H1 (cell line): Measurements from ENCODE around the gene LCAT. TPM values are rescaled to one million over a fixed set of nuclear protein-coding genes. Genes with fewer than 3 reads are reported as not detected.

Source experiments
- CTCF ChIA-PET: fragments of 300-600 bp; sonication (Branson Sonifier 250); formaldehyde crosslinking; loops from one replicate; lab custom pipeline; 2021; ENCODE audit not compliant: partially characterized antibody; lab: Charles Lee
- POLR2A ChIA-PET: fragments of 300-600 bp; sonication (Branson Sonifier 250); formaldehyde crosslinking; loops from one replicate; lab custom pipeline; 2021; ENCODE audit warnings: inconsistent platforms; ENCODE audit not compliant: partially characterized antibody; lab: Charles Lee
- DNase-seq, 2 experiments: peaks; one replicate each; pipeline versions ENCODE4 v3.0.0 to v3.0.0-alpha.2; 2010 to 2022; ENCODE audit warnings: low spot score in 2 of 2, low read depth in 1 of 2, mixed read lengths in 1 of 2
- FAIRE-seq: peaks from 2 replicates; lab custom pipeline; 2011; peaks lifted over from hg19 to GRCh38; lab: Jason Lieb, UNC
- H2AFZ ChIP-seq: 2 replicates; pipeline ENCODE4 v1.8.1; 2012; ENCODE audit warnings: low read length, inconsistent platforms
- H2AK5ac ChIP-seq: 2 replicates; pipeline ENCODE4 v1.6.1; 2013; ENCODE audit warnings: low read depth, low read length
- H2BK120ac ChIP-seq: replicated peaks from 2 replicates; pipeline ENCODE3; 2013; ENCODE audit warnings: low read depth, low read length, inconsistent platforms
- H2BK12ac ChIP-seq: 2 replicates; pipeline ENCODE4 v1.6.1; 2013; ENCODE audit warnings: low read depth, low read length
- H2BK15ac ChIP-seq: 2 replicates; pipeline ENCODE4 v1.6.1; 2013; ENCODE audit warnings: low read length
- H2BK20ac ChIP-seq: 2 replicates; pipeline ENCODE4 v1.6.1; 2013; ENCODE audit warnings: low read length
- H2BK5ac ChIP-seq: 2 replicates; pipeline ENCODE4 v1.6.1; 2013; ENCODE audit warnings: low read depth, low read length
- H3K14ac ChIP-seq: 2 replicates; pipeline ENCODE4 v1.6.1; 2013; ENCODE audit warnings: inconsistent platforms; ENCODE audit not compliant: insufficient read length
- H3K18ac ChIP-seq: 2 replicates; pipeline ENCODE4 v1.6.1; 2013; ENCODE audit warnings: low read length; ENCODE audit errors: extremely low read depth
- H3K23ac ChIP-seq: 2 replicates; pipeline ENCODE4 v1.6.1; 2013; ENCODE audit warnings: inconsistent platforms; ENCODE audit not compliant: insufficient read length
- H3K23me2 ChIP-seq: 2 replicates; pipeline ENCODE4 v1.6.1; 2013; ENCODE audit warnings: low read depth, low read length
- H3K27ac ChIP-seq: 2 replicates; pipeline ENCODE4 v1.6.1; 2011; ENCODE audit warnings: low read depth, low read length, inconsistent platforms
- H3K27me3 ChIP-seq, 4 experiments: replicated peaks in 1 of 4; 1 replicate in 1 of 4; 2 replicates in 3 of 4; pipeline versions ENCODE4 v1.6.1 to v1.8.1; 2011 to 2013; ENCODE audit warnings: low read length in 3 of 4, mild to moderate bottlenecking in 3 of 4, inconsistent platforms in 2 of 4, mixed read lengths in 2 of 4, moderate library complexity in 1 of 4; ENCODE audit not compliant: control insufficient read depth in 3 of 4, insufficient read depth in 3 of 4; ENCODE audit errors: extremely low read depth in 1 of 4
- H3K36me3 ChIP-seq, 4 experiments: 2 replicates each; pipeline versions ENCODE4 v1.6.1 to v1.8.1; 2011 to 2013; ENCODE audit warnings: mild to moderate bottlenecking in 4 of 4, low read length in 3 of 4, moderate library complexity in 2 of 4, control low read depth in 1 of 4, inconsistent platforms in 1 of 4; ENCODE audit not compliant: insufficient read depth in 4 of 4, control insufficient read depth in 2 of 4
- H3K4ac ChIP-seq: replicated peaks from 2 replicates; pipeline ENCODE3; 2013; ENCODE audit warnings: low read length, low read depth, mixed read lengths, inconsistent platforms; ENCODE audit not compliant: insufficient read length
- H3K4me1 ChIP-seq, 4 experiments: replicated peaks in 1 of 4; 1 replicate in 1 of 4; 2 replicates in 3 of 4; pipeline versions ENCODE4 v1.6.1 to v1.8.1; 2011 to 2013; ENCODE audit warnings: low read length in 3 of 4, inconsistent platforms in 2 of 4, mixed read lengths in 1 of 4; ENCODE audit not compliant: insufficient read depth in 4 of 4, control insufficient read depth in 3 of 4
- H3K4me2 ChIP-seq, 2 experiments: 2 replicates each; pipeline versions ENCODE4 v1.6.1 to v1.8.1; 2011 to 2013; ENCODE audit warnings: low read depth in 2 of 2, low read length in 2 of 2, control low read depth in 1 of 2, inconsistent platforms in 1 of 2, mild to moderate bottlenecking in 1 of 2; ENCODE audit not compliant: insufficient read depth in 1 of 2
- H3K4me3 ChIP-seq, 4 experiments: fragments of 200-600, 300-600 bp in 1 of 4; sonication (generic), shearing (Covaris generic), sonication (Bioruptor Twin) in 1 of 4; 2 replicates each; pipeline versions ENCODE4 v1.5.1 to v1.8.1; 2011 to 2016; ENCODE audit warnings: low read length in 4 of 4, low read depth in 3 of 4, control low read depth in 2 of 4, inconsistent platforms in 2 of 4, mild to moderate bottlenecking in 2 of 4, mixed read lengths in 1 of 4, moderate library complexity in 1 of 4; ENCODE audit not compliant: insufficient read depth in 2 of 4; ENCODE audit errors: extremely low read depth in 1 of 4
- H3K56ac ChIP-seq: replicated peaks from 2 replicates; pipeline ENCODE3; 2013; ENCODE audit warnings: low read depth, mild to moderate bottlenecking, mixed read lengths, low read length, inconsistent platforms; ENCODE audit not compliant: insufficient read length
- H3K79me1 ChIP-seq: 2 replicates; pipeline ENCODE4 v1.6.1; 2013; ENCODE audit warnings: low read depth, low read length, control low read depth
- H3K79me2 ChIP-seq, 2 experiments: 2 replicates each; pipeline versions ENCODE4 v1.6.1 to v1.8.1; 2012 to 2013; ENCODE audit warnings: low read length in 2 of 2, mild to moderate bottlenecking in 2 of 2, inconsistent platforms in 1 of 2; ENCODE audit not compliant: insufficient read depth in 2 of 2, control insufficient read depth in 1 of 2
- H3K9ac ChIP-seq, 4 experiments: replicated peaks in 1 of 4; 1 replicate in 1 of 4; 2 replicates in 3 of 4; pipeline versions ENCODE4 v1.6.1 to v1.8.1; 2011 to 2013; ENCODE audit warnings: low read depth in 3 of 4, low read length in 3 of 4, control low read depth in 2 of 4, mild to moderate bottlenecking in 2 of 4, moderate library complexity in 2 of 4, inconsistent platforms in 1 of 4; ENCODE audit errors: extremely low read depth in 1 of 4
- H3K9me3 ChIP-seq, 2 experiments: 2 replicates each; pipeline versions ENCODE4 v1.6.1 to v1.8.1; 2012 to 2013; ENCODE audit warnings: mild to moderate bottlenecking in 2 of 2, moderate library complexity in 2 of 2, control low read depth in 1 of 2, inconsistent platforms in 1 of 2, low read depth in 1 of 2, low read length in 1 of 2, mixed read lengths in 1 of 2; ENCODE audit not compliant: insufficient read depth in 2 of 2
- H4K20me1 ChIP-seq, 2 experiments: replicated peaks in 1 of 2; 2 replicates each; pipeline versions ENCODE3 to v1.8.1; 2011 to 2013; ENCODE audit warnings: inconsistent platforms in 2 of 2, low read length in 2 of 2, mild to moderate bottlenecking in 1 of 2; ENCODE audit not compliant: insufficient read depth in 2 of 2, control insufficient read depth in 1 of 2
- H4K5ac ChIP-seq: 2 replicates; pipeline ENCODE4 v1.6.1; 2013; ENCODE audit warnings: low read length, low read depth, mixed read lengths, inconsistent platforms; ENCODE audit not compliant: insufficient read length
- H4K8ac ChIP-seq: 2 replicates; pipeline ENCODE4 v1.8.0; 2013; ENCODE audit warnings: mild to moderate bottlenecking, moderate library complexity, low read length, inconsistent platforms; ENCODE audit not compliant: insufficient read depth; ENCODE audit errors: extremely low read depth
- H4K91ac ChIP-seq: replicated peaks from 2 replicates; pipeline ENCODE3; 2013; ENCODE audit warnings: low read length, mixed read lengths, inconsistent platforms; ENCODE audit not compliant: insufficient read length
- ASH2L ChIP-seq: fragments of 200-600, 300-600 bp; sonication (generic); IDR thresholded peaks from one replicate; pipeline ENCODE4 v1.7.1; 2017; ENCODE audit warnings: low read length
- KDM5A ChIP-seq: fragments of 200-600 bp; IDR thresholded peaks from 2 replicates; pipeline ENCODE4 v1.7.1; 2012; ENCODE audit warnings: mild to moderate bottlenecking, low read length, inconsistent platforms, mixed read lengths
- NRF1 ChIP-seq: IDR thresholded peaks from 2 replicates; pipeline ENCODE4 v1.6.1; 2011; ENCODE audit warnings: mild to moderate bottlenecking, low read depth, low read length, improper control_type of control experiment
- RXRA ChIP-seq: IDR thresholded peaks from 2 replicates; pipeline ENCODE4 v1.6.1; 2011; ENCODE audit warnings: low read depth, mild to moderate bottlenecking, low read length, moderate library complexity; ENCODE audit not compliant: insufficient read depth
- TAF1 ChIP-seq: IDR thresholded peaks from 2 replicates; pipeline ENCODE4 v1.6.1; 2011; ENCODE audit warnings: mild to moderate bottlenecking, low read depth, low read length
- TBP ChIP-seq: IDR thresholded peaks from 2 replicates; pipeline ENCODE4 v1.6.1; 2011; ENCODE audit warnings: low read depth, low read length, improper control_type of control experiment
- WGBS, 2 experiments: shearing (Covaris generic) in 1 of 2; methylation state at CpG; one replicate each; pipeline versions ENCODE4 v1.1.6 to v1.1.7; 2013 to 2015; ENCODE audit warnings: low lambda C conversion rate in 2 of 2, mixed read lengths in 2 of 2, inconsistent platforms in 1 of 2, low coverage in 1 of 2, missing lambda C conversion rate in 1 of 2; ENCODE audit not compliant: insufficient replicate concordance in 2 of 2, insufficient coverage in 1 of 2, insufficient read length in 1 of 2; ENCODE audit errors: extremely low coverage in 1 of 2, missing lambda C conversion rate in 1 of 2; 5-methylcytosine and 5-hydroxymethylcytosine counted together
- polyA plus RNA-seq, 7 experiments: library from polyadenylated mRNA; depleted of rRNA in 3 of 7; stranded (reverse) in 5 of 7; unstranded in 2 of 7; fragments of >200 nt in 5 of 7; fragments of 200-250 nt in 2 of 7; gene quantifications; 1 replicate in 5 of 7; 2 replicates in 1 of 7; 4 replicates in 1 of 7; pipeline versions ENCODE4 v1.2.1 to v1.2.3, GENCODE V29; 2011 to 2013; ENCODE audit warnings: missing spikeins in 2 of 7, mixed read lengths in 2 of 7
- total RNA-seq: library from RNA; stranded (reverse); fragmentation: NEBNext Ultra II Directional; extraction: Animal tissue kit (Norgen Biotek cat#: 25700); gene quantifications from 2 replicates; pipeline ENCODE4 v1.2.1, GENCODE V29; 2021
- TF ChIP-seq, protein P1 (sequence below): IDR thresholded peaks from 2 replicates; pipeline ENCODE4 v1.6.1; 2011; ENCODE audit warnings: low read depth, mild to moderate bottlenecking, low read length; ENCODE audit not compliant: insufficient read depth

Gene LCAT
- total and polyA plus RNA-seq, 2 of the 8 experiments (the other 6 are each of a cell fraction or from before 2014, with no cell fraction given) = 9.4 to 19.6 TPM

DNA sequence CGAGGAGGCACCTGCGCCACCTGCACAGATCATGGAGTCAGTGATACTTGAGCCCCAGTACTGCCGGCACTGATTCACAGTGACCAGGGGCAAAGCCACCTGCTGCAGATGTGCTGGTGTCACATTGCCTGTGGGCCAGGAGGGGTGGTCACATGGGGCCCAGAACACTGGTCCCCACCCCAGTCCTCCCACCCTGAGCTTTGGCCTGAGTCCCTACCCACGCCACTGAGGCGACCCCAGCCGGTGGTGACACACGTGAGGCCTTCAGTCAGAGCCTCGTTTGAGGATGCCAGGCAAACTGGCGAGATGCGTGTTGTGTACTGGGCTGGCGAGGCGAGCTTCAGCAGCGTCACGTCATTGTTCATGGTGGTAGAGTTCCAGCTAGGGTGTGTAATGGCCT, 13.7 kb downstream of the LCAT start:
- H3K4ac ChIP-seq = no peak overlapping the region
- H3K23me2 ChIP-seq = peaks cover 4% of the 10 kb centered on the region
- H3K23ac ChIP-seq = no peak overlapping the region
- peaks cover 0 to 17% (median 10%) of the 10 kb centered on the region in 4 experiments; a peak in 5 of 7 replicates for H3K4me1 ChIP-seq
- no peaks in the 10 kb centered on the region for H3K27me3 ChIP-seq
- H2BK5ac ChIP-seq = 0 out of 2 replicates have a peak overlapping the region, but pooled peaks have one; percentile 24
- H3K36me3 ChIP-seq = no peaks in the 10 kb centered on the region; a peak in 2 of 8 replicates
- H2BK15ac ChIP-seq = no peak overlapping the region
- no peak overlapping the region for H3K18ac ChIP-seq
- H3K4me3 ChIP-seq = no peak overlapping the region
- DNase-seq (no peak), FAIRE-seq (no peak)
- WGBS, 2 experiments = 97% methylated on average over 14 of the region's 14 CpGs; no CpG with 5 or more reads in 1 of the 2 experiments
- H4K20me1 ChIP-seq = peaks cover 3 to 28% of the 10 kb centered on the region in 2 experiments
- H3K79me2 ChIP-seq = no peaks in the 10 kb centered on the region
- H3K27ac ChIP-seq = no peak overlapping the region
- no peak overlapping the region for H2BK20ac ChIP-seq
- no peak overlapping the region for H3K4me2 ChIP-seq
- H4K8ac ChIP-seq = no peak overlapping the region; the same call in 1 of the 2 replicates
- H4K5ac ChIP-seq = no peak overlapping the region
- ChIA-PET POLR2A (interaction anchor here (4.3 to 7.5 kb wide), 2 partner anchors 11 to 46 kb away, joined by 31 to 43 read pairs; partner anchors contain the start of genes LCAT and NRN1L), CTCF (interaction anchor here (0.6 to 27.1 kb wide), 11 partner anchors 8 to 280 kb away, joined by 3 to 623 read pairs (median 5); partner anchors contain the start of genes EDC4, LCAT, NRN1L and PSKH1)
- H2AK5ac ChIP-seq = no peak overlapping the region
- no peak for TF ChIP-seq KDM5A
- TF ChIP-seq NRF1 = no peak
- TF ChIP-seq RXRA = no peak
- no peak for TF ChIP-seq TBP
- TF ChIP-seq TAF1 = no peak
- TF ChIP-seq, protein P1, sequence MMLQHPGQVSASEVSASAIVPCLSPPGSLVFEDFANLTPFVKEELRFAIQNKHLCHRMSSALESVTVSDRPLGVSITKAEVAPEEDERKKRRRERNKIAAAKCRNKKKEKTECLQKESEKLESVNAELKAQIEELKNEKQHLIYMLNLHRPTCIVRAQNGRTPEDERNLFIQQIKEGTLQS = no peak
- TF ChIP-seq ASH2L = no peak
- H3K56ac ChIP-seq = no peak overlapping the region
- H2BK120ac ChIP-seq = no peak overlapping the region
- H3K9me3 ChIP-seq = no peaks in the 10 kb centered on the region
- H3K14ac ChIP-seq = no peak overlapping the region
- H3K9ac ChIP-seq = no peak overlapping the region
- H3K79me1 ChIP-seq = peaks cover 2% of the 10 kb centered on the region; the same call in 1 of the 2 replicates
- no peak overlapping the region for H2AFZ ChIP-seq
- peak overlapping the region; percentile 50; the same call in 1 of the 2 replicates for H2BK12ac ChIP-seq
- no peak overlapping the region for H4K91ac ChIP-seq
